ENCODE results near the gene ORM1.

ORM1 gene

DNA sequence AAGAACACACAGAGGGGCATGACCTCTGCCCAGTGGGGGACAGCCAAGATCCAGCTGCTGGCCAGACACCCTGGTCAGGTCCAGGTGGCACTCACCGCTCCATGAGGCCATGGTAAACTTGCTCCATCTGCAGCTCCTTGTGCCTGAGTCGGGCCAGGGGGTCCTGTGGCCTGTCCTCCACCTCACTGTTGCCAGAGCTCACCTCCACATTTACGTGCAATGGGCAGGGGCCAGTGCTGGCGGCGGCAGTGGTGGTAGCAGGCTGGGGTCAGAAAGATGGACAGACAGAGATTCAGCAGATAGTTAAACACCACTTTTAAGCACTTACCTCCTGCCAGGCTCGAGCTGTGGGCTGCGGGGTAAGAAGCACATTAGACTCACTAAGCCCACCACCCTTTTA, 36.9 kb downstream of the ORM1 start:
- H3K9me3 ChIP-seq (ENCODE audit: control insufficient read depth in 5 of 5, low read length in 5 of 5) = no peaks in the 10 kb centered on the region
- H3K36me3 ChIP-seq (ENCODE audit: control insufficient read depth in 5 of 5, insufficient read depth in 5 of 5, low read length in 5 of 5) = peaks cover 16 to 99% (median 94%) of the 10 kb centered on the region in 5 donors
- peaks cover 0 to 24% (median 19%) of the 10 kb centered on the region in 5 donors for H3K4me1 ChIP-seq (ENCODE audit: control insufficient read depth in 5 of 5, insufficient read depth in 5 of 5, low read length in 5 of 5)
- H3K27me3 ChIP-seq (ENCODE audit: control insufficient read depth in 5 of 5, insufficient read depth in 4 of 5, low read length in 5 of 5) = no peaks in the 10 kb centered on the region
- no peak overlapping the region for H3K27ac ChIP-seq (ENCODE audit: low read depth, low read length)
- H3K4me3 ChIP-seq (ENCODE audit: low read depth in 1 of 5, low read length in 5 of 5) = no peak overlapping the region
- no peak overlapping the region for H3K9ac ChIP-seq (ENCODE audit: low read length in 5 of 5)

DNA sequence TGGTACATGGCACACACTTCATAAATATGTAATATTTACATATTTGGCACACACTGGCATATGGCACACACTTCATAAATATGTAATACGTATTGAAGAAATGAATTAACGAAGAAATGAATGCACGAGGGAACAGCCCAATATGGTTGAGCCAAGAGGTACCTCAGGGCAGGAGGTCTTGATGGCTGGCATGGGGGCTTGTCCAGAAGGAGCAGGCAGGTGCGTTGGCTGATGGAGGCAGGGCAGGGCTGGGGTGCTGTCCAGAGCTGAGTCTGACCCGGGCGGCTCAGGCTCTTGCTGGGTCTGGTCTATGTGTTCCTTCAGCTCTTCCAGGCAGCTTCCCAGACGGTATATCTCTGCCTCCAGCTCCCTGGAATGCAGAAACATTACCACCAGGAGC, 38.6 kb downstream of the ORM1 start:
- Histone ChIP-seq H3K36me3 (ENCODE audit: control insufficient read depth in 5 of 5, insufficient read depth in 5 of 5, low read length in 5 of 5) (peaks cover 21 to 87% (median 87%) of the 10 kb centered on the region in 5 donors), H3K9me3 (ENCODE audit: control insufficient read depth in 5 of 5, low read length in 5 of 5) (no peaks in the 10 kb centered on the region), H3K9ac (ENCODE audit: low read length in 5 of 5) (no peak overlapping the region), H3K4me1 (ENCODE audit: control insufficient read depth in 5 of 5, insufficient read depth in 5 of 5, low read length in 5 of 5) (peaks cover 0 to 27% (median 23%) of the 10 kb centered on the region in 5 donors), H3K27ac (ENCODE audit: low read depth, low read length) (no peak overlapping the region), H3K4me3 (ENCODE audit: low read depth in 1 of 5, low read length in 5 of 5) (no peak overlapping the region), H3K27me3 (ENCODE audit: control insufficient read depth in 5 of 5, insufficient read depth in 4 of 5, low read length in 5 of 5) (no peaks in the 10 kb centered on the region)

DNA sequence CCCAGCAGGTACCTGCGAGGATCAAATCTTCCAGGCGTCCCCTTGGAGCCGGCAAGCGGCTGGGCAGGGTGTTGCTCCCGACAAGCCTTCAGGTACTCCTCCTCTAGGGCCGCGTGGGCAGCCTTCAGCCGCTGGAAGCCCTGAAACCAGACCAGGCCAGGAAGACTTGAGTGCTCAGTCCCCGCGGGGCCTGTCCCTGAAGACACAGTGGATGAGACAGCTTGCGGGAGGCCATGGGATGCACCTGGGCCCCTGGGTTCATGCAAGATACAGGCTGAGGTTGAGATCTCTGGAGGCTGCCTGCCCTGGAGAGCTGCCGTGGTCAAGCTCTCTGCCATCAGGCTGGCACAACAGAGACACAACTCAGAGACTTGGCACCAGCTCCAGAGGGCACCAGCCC, 39.5 kb downstream of the ORM1 start:
- Histone ChIP-seq H3K27me3 (ENCODE audit: control insufficient read depth in 5 of 5, insufficient read depth in 4 of 5, low read length in 5 of 5) (no peaks in the 10 kb centered on the region), H3K36me3 (ENCODE audit: control insufficient read depth in 5 of 5, insufficient read depth in 5 of 5, low read length in 5 of 5) (peaks cover 21 to 85% (median 83%) of the 10 kb centered on the region in 5 donors), H3K4me1 (ENCODE audit: control insufficient read depth in 5 of 5, insufficient read depth in 5 of 5, low read length in 5 of 5) (peaks cover 0 to 27% (median 26%) of the 10 kb centered on the region in 5 donors), H3K27ac (ENCODE audit: low read depth, low read length) (no peak overlapping the region), H3K4me3 (ENCODE audit: low read depth in 1 of 5, low read length in 5 of 5) (no peak overlapping the region), H3K9ac (ENCODE audit: low read length in 5 of 5) (no peak overlapping the region), H3K9me3 (ENCODE audit: control insufficient read depth in 5 of 5, low read length in 5 of 5) (no peaks in the 10 kb centered on the region)

DNA sequence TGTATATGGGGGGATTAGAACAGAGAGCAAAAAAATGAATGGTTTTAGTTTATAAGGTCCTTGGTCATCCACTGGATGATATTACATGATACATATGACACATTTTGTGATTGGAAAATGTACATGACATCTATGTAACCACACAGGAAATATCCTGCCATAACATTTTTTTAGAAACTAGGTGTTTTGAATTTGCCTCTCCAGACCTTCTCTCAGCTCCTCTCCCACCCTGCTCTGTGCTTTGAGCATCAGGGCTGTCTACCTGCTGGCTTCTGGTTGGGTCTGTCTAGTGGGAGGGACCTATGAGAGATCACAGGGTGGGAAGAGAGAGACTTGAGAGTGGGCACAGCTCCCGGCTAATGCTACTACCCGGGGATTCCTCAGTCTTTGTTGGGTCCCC, 40.5 kb downstream of the ORM1 start:
- H3K9me3 ChIP-seq (ENCODE audit: control insufficient read depth in 5 of 5, low read length in 5 of 5) = no peaks in the 10 kb centered on the region

DNA sequence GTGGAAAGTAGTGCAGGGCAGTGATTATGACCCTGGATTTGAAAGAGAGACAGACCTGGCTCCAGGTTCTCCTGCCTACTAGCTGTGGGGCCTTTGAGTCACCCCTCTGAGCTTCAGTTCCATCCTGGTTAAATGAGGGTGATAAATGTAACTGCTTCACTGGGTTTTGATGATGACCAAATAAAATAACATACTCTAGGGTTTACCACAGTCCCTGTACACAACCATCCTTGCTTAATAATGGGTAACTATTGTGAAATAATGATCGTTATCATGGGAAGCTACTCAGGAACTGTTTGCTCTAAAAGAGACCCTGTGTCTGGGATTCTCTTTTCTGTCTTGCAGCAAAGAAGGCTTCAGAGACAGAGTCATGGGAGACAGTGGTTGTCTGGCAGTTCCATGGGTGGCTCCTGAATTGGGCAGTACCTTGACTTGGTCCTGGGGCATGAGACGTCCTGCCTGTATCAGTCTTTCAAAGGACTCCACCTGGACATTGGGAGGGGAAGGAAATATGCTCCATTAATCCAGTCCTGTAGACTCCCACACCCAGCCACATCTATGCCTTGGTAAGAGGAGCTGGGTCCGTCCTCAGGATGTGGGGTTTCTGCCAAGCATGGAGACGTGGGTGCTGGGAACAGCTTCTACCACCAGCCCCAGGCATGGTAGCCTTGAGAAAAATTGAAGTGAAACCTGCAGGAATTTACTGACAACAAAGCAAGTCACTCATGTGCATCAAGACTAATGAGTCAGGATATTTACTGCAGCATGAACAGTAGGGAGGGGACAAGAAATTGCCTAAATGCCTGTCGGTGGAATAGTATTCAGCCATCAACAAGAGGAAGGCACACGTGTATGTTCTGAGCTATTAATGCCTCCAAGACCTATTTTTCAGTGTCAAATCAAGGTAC, 41.5 kb downstream of the ORM1 start:
- no peaks in the 10 kb centered on the region for H3K9me3 ChIP-seq (ENCODE audit: control insufficient read depth in 5 of 5, low read length in 5 of 5)
- no peak overlapping the region for H3K9ac ChIP-seq (ENCODE audit: low read length in 5 of 5)
- H3K27me3 ChIP-seq (ENCODE audit: control insufficient read depth in 5 of 5, insufficient read depth in 4 of 5, low read length in 5 of 5) = no peaks in the 10 kb centered on the region
- H3K4me3 ChIP-seq (ENCODE audit: low read depth in 1 of 5, low read length in 5 of 5) = no peak overlapping the region
- peaks cover 14 to 82% (median 80%) of the 10 kb centered on the region in 5 donors for H3K36me3 ChIP-seq (ENCODE audit: control insufficient read depth in 5 of 5, insufficient read depth in 5 of 5, low read length in 5 of 5)
- H3K27ac ChIP-seq (ENCODE audit: low read depth, low read length) = no peak overlapping the region
- peaks cover 0 to 43% (median 28%) of the 10 kb centered on the region in 5 donors for H3K4me1 ChIP-seq (ENCODE audit: control insufficient read depth in 5 of 5, insufficient read depth in 5 of 5, low read length in 5 of 5)

More for the DNA sequence above, 40.5 kb downstream of the ORM1 start:
- peaks cover 0 to 35% (median 24%) of the 10 kb centered on the region in 5 donors for H3K4me1 ChIP-seq (ENCODE audit: control insufficient read depth in 5 of 5, insufficient read depth in 5 of 5, low read length in 5 of 5)
- H3K4me3 ChIP-seq (ENCODE audit: low read depth in 1 of 5, low read length in 5 of 5) = no peak overlapping the region
- H3K27me3 ChIP-seq (ENCODE audit: control insufficient read depth in 5 of 5, insufficient read depth in 4 of 5, low read length in 5 of 5) = no peaks in the 10 kb centered on the region
- H3K27ac ChIP-seq (ENCODE audit: low read depth, low read length) = no peak overlapping the region
- H3K9ac ChIP-seq (ENCODE audit: low read length in 5 of 5) = no peak overlapping the region
- peaks cover 18 to 85% (median 83%) of the 10 kb centered on the region in 5 donors for H3K36me3 ChIP-seq (ENCODE audit: control insufficient read depth in 5 of 5, insufficient read depth in 5 of 5, low read length in 5 of 5)

DNA sequence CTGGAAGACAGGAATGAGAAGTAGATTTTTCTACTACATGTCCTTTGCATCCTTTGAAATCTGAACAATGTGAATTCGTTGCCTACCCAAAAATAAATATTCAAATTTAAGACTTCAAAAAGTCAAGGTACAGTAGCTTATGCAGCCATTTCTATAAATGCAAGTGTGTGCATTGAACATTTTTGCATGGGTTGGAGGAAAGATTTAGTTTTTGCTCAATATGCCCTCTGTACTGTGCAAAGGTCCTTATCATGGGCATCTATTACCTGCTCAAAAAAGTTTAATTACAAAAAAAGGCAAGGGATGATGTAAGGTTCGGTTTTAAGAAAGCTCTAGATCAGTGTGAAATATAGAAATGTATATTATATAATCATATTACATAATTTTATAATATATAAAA, 42.3 kb downstream of the ORM1 start:
- peaks cover 14 to 78% (median 72%) of the 10 kb centered on the region in 5 donors for H3K36me3 ChIP-seq (ENCODE audit: control insufficient read depth in 5 of 5, insufficient read depth in 5 of 5, low read length in 5 of 5)
- H3K27ac ChIP-seq (ENCODE audit: low read depth, low read length) = no peak overlapping the region
- no peak overlapping the region for H3K4me3 ChIP-seq (ENCODE audit: low read depth in 1 of 5, low read length in 5 of 5)
- no peak overlapping the region for H3K9ac ChIP-seq (ENCODE audit: low read length in 5 of 5)
- peaks cover 0 to 43% (median 31%) of the 10 kb centered on the region in 5 donors for H3K4me1 ChIP-seq (ENCODE audit: control insufficient read depth in 5 of 5, insufficient read depth in 5 of 5, low read length in 5 of 5)
- no peaks in the 10 kb centered on the region for H3K27me3 ChIP-seq (ENCODE audit: control insufficient read depth in 5 of 5, insufficient read depth in 4 of 5, low read length in 5 of 5)
- H3K9me3 ChIP-seq (ENCODE audit: control insufficient read depth in 5 of 5, low read length in 5 of 5) = no peaks in the 10 kb centered on the region

DNA sequence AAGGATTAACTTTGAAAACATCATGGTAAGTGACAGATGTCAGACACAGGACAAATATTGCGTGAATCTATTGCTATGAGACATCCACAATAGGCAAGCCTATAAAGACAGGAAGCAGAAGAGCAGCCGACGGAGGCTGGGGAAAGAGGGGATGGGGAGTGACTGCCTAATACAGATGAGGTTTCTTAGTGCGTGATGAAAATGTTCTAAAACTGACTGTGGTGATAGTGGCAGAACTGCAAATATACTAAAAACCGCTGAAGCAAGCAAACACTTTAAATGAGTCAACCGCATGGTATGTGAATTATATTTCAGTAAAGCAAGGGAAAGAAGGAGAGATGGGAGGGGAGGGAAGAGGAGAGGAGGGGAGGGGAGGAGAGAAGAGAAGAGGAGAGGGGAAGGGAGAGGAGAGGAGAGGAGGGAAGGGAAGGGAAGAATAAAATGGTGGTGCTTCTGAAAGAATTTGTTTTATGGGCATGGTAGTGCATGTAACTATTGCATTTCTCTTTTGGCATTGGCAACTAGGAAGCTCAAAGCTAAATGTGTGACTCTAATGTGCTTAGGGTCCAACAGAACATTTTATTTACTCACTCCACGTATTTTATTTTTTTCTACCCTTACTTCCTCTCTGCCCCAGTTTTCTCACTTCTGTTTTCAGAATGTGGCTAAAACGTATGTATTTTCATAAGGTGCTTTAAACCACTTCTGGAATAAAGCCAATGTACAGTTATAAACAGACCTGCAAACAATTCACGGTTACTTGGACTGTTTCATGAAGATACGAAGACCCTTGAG, 43.6 kb downstream of the ORM1 start:
- no peak overlapping the region for H3K4me3 ChIP-seq (ENCODE audit: low read depth in 1 of 5, low read length in 5 of 5)
- H3K27ac ChIP-seq (ENCODE audit: low read depth, low read length) = peak overlapping the region; percentile 28
- peaks cover 0 to 48% (median 38%) of the 10 kb centered on the region in 5 donors for H3K4me1 ChIP-seq (ENCODE audit: control insufficient read depth in 5 of 5, insufficient read depth in 5 of 5, low read length in 5 of 5)
- peaks cover 12 to 71% (median 65%) of the 10 kb centered on the region in 5 donors for H3K36me3 ChIP-seq (ENCODE audit: control insufficient read depth in 5 of 5, insufficient read depth in 5 of 5, low read length in 5 of 5)
- H3K27me3 ChIP-seq (ENCODE audit: control insufficient read depth in 5 of 5, insufficient read depth in 4 of 5, low read length in 5 of 5) = no peaks in the 10 kb centered on the region
- H3K9ac ChIP-seq (ENCODE audit: low read length in 5 of 5) = no peak overlapping the region
- H3K9me3 ChIP-seq (ENCODE audit: control insufficient read depth in 5 of 5, low read length in 5 of 5) = no peaks in the 10 kb centered on the region

DNA sequence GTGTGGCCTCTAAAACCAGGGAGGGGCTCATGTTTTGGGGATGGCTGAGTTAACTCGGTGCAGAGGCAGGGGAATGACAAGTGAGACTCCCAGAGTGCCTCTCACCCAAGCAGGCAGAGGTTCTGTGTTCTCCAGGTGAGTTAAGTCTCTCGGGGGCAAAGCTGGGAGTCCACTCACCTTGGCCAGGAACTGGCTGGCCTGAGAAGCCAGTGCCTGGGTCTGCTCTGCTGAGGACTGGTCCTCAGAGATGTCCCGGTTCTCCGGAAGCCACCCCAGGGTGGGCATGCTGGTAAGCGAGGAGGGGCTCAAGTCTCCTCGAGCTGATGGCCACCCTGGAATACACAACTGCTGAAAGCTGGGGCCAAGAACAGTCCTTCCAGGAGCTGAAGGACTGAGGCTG, 44.5 kb downstream of the ORM1 start:
- Histone ChIP-seq H3K9ac (ENCODE audit: low read length in 5 of 5) (no peak overlapping the region), H3K27me3 (ENCODE audit: control insufficient read depth in 5 of 5, insufficient read depth in 4 of 5, low read length in 5 of 5) (no peaks in the 10 kb centered on the region), H3K4me1 (ENCODE audit: control insufficient read depth in 5 of 5, insufficient read depth in 5 of 5, low read length in 5 of 5) (peaks cover 6 to 57% (median 46%) of the 10 kb centered on the region in 5 donors), H3K4me3 (ENCODE audit: low read depth in 1 of 5, low read length in 5 of 5) (no peak overlapping the region), H3K27ac (ENCODE audit: low read depth, low read length) (peak overlapping the region; percentile 28), H3K36me3 (ENCODE audit: control insufficient read depth in 5 of 5, insufficient read depth in 5 of 5, low read length in 5 of 5) (peaks cover 12 to 67% (median 60%) of the 10 kb centered on the region in 5 donors), H3K9me3 (ENCODE audit: control insufficient read depth in 5 of 5, low read length in 5 of 5) (no peaks in the 10 kb centered on the region)

DNA sequence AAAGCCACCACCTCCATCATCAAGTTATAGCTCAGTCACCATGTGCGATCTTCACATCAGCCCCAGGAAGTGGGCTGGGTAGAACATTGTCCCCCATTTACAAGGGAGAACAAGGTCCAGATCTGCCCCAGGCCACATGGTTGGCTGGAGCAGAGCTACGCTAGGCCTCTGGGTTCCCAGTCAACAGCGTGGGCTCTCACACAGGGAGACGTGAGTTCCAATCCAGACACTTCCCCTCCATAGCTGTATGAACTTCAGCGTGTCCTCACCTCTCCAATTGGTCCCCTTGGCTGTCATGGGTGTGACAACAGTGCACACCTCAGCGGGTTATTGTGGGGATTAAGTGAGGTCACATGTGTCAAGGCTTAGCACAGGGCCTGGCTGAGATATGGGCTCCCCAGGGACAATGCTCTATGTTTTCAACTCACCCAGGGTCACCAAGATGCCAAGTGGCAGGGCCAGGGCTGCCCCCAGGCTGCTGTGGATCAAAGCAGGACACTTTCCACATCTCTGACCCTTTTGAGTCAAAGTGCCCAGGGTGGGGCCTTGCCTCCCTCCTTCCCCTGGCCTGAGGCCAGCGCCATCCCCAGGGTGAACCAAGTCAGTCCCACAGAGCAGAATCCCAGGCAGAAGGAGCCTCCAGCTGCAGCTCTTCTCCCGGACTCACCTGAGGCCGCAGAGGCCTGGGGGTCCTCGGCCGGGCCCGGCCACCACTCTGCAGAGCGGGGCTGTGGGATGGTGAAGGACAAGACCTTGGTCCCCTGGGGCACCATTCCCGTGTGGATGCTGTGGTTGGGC, 45.1 kb downstream of the ORM1 start:
- Histone ChIP-seq H3K4me1 (ENCODE audit: control insufficient read depth in 5 of 5, insufficient read depth in 5 of 5, low read length in 5 of 5) (peaks cover 10 to 63% (median 52%) of the 10 kb centered on the region in 5 donors), H3K27me3 (ENCODE audit: control insufficient read depth in 5 of 5, insufficient read depth in 4 of 5, low read length in 5 of 5) (peaks cover 0 to 2% (median 0%) of the 10 kb centered on the region in 5 donors), H3K27ac (ENCODE audit: low read depth, low read length) (peak overlapping the region; percentile 28), H3K9ac (ENCODE audit: low read length in 5 of 5) (no peak overlapping the region), H3K9me3 (ENCODE audit: control insufficient read depth in 5 of 5, low read length in 5 of 5) (peaks cover 0 to 2% (median 0%) of the 10 kb centered on the region in 5 donors), H3K36me3 (ENCODE audit: control insufficient read depth in 5 of 5, insufficient read depth in 5 of 5, low read length in 5 of 5) (peaks cover 10 to 61% (median 54%) of the 10 kb centered on the region in 5 donors), H3K4me3 (ENCODE audit: low read depth in 1 of 5, low read length in 5 of 5) (no peak overlapping the region)

All from subcutaneous abdominal adipose tissue (tissue), 5 donors.